K562 (cell line): Measurements from ENCODE around the gene GTPBP2. TPM values are rescaled to one million over a fixed set of nuclear protein-coding genes. Genes with fewer than 3 reads are reported as not detected.

Source experiments
- BRF1 ChIP-seq: IDR thresholded peaks from 3 replicates; pipeline ENCODE4 v1.6.1; 2011; ENCODE audit warnings: borderline replicate concordance, mild to moderate bottlenecking; ENCODE audit not compliant: insufficient read length; ENCODE audit errors: extremely low read depth
- HDAC1 ChIP-seq, 2 experiments: fragments of 450-650 bp; IDR thresholded peaks; 2 replicates each; pipeline ENCODE4 v1.6.1; 2016 to 2017; ENCODE audit warnings: inconsistent platforms in 1 of 2, mild to moderate bottlenecking in 1 of 2, moderate library complexity in 1 of 2
- MCM7 ChIP-seq, 2 experiments: fragments of 450-650 bp; IDR thresholded peaks; 2 replicates each; pipeline ENCODE4 v1.6.1; 2016 to 2018
- MTA3 ChIP-seq: fragments of 450-650 bp; formaldehyde crosslinking; IDR thresholded peaks from 2 replicates; pipeline ENCODE4 v1.6.1; 2017; ENCODE audit warnings: mild to moderate bottlenecking, borderline replicate concordance
- NEUROD1 ChIP-seq: fragments of 150-350 bp; IDR thresholded peaks from 2 replicates; pipeline ENCODE4 v1.6.1; 2014; ENCODE audit warnings: borderline replicate concordance, low read length, low read depth; ENCODE audit not compliant: partially characterized antibody
- RBM14 ChIP-seq: fragments of 200-400 bp; formaldehyde crosslinking; IDR thresholded peaks from 2 replicates; pipeline ENCODE4 v1.6.1; 2018; ENCODE audit warnings: low read depth, mild to moderate bottlenecking, low read length, moderate library complexity, borderline replicate concordance; ENCODE audit not compliant: insufficient read depth
- RCOR1 ChIP-seq, 2 experiments: IDR thresholded peaks; 2 replicates each; pipeline ENCODE4 v1.6.1; 2012; ENCODE audit warnings: low read depth in 2 of 2, low read length in 2 of 2, borderline replicate concordance in 1 of 2, improper control_type of control experiment in 1 of 2
- ZBTB7A ChIP-seq: IDR thresholded peaks from 2 replicates; pipeline ENCODE4 v1.6.1; 2011; ENCODE audit warnings: low read depth, mild to moderate bottlenecking, low read length, moderate library complexity, borderline replicate concordance; ENCODE audit not compliant: control insufficient read depth
- polyA plus RNA-seq, 8 experiments: library from polyadenylated mRNA; depleted of rRNA in 4 of 8; stranded (reverse) in 5 of 8; unstranded in 3 of 8; fragments of >200 nt; fragmentation: Nextera tagmentation in 2 of 8; fragmentation: Illumina TruSeq in 1 of 8; extraction: Ambion mirVana in 2 of 8; extraction: Trizol in 1 of 8; gene quantifications; 2 replicates each; pipeline versions ENCODE4 v1.2.1 to v1.2.3, GENCODE V29; 2011 to 2014; ENCODE audit warnings: inconsistent platforms in 1 of 8, missing spikeins in 1 of 8
- total RNA-seq, 7 experiments: library from RNA; depleted of rRNA in 6 of 7; stranded (reverse); fragments of >200 nt in 6 of 7; fragmentation: Illumina TruSeq in 2 of 7; extraction: Trizol in 2 of 7; gene quantifications; 2 replicates each; pipeline versions ENCODE4 v1.2.1 to v1.2.3, GENCODE V29; 2011 to 2021; ENCODE audit warnings: low replicate concordance in 1 of 7
- TF ChIP-seq, protein P1 (sequence below): fragments of 450-650 bp; IDR thresholded peaks from 2 replicates; pipeline ENCODE4 v1.6.1; 2017; ENCODE audit warnings: antibody characterized with exemption
- TF ChIP-seq, protein P2 (sequence below): fragments of 150-350 bp; conservative IDR thresholded peaks from 2 replicates; pipeline ENCODE4 v1.6.1; 2014; ENCODE audit warnings: low read length
- TF ChIP-seq, protein P3 (sequence below): fragments of 450-650 bp; formaldehyde crosslinking; conservative IDR thresholded peaks from 2 replicates; pipeline ENCODE4 v1.4.0; 2022; ENCODE audit warnings: mild to moderate bottlenecking, missing genetic modification characterization
- TF ChIP-seq, protein P4 (sequence below): fragments of 450-650 bp; formaldehyde crosslinking; IDR thresholded peaks from 2 replicates; pipeline ENCODE4 v1.4.0; 2022; ENCODE audit warnings: missing genetic modification characterization
- TF ChIP-seq, protein P5 (sequence below): fragments of 250-450 bp; sonication (Bioruptor Pico); IDR thresholded peaks from 2 replicates; pipeline ENCODE4 v1.9.0; 2021; ENCODE audit warnings: mild to moderate bottlenecking, inconsistent platforms

Gene GTPBP2
- total and polyA plus RNA-seq, 9 of the 15 experiments (the other 6 are each of a cell fraction or from before 2014, with no cell fraction given) = 48.4 to 196 (median 111) TPM

DNA sequence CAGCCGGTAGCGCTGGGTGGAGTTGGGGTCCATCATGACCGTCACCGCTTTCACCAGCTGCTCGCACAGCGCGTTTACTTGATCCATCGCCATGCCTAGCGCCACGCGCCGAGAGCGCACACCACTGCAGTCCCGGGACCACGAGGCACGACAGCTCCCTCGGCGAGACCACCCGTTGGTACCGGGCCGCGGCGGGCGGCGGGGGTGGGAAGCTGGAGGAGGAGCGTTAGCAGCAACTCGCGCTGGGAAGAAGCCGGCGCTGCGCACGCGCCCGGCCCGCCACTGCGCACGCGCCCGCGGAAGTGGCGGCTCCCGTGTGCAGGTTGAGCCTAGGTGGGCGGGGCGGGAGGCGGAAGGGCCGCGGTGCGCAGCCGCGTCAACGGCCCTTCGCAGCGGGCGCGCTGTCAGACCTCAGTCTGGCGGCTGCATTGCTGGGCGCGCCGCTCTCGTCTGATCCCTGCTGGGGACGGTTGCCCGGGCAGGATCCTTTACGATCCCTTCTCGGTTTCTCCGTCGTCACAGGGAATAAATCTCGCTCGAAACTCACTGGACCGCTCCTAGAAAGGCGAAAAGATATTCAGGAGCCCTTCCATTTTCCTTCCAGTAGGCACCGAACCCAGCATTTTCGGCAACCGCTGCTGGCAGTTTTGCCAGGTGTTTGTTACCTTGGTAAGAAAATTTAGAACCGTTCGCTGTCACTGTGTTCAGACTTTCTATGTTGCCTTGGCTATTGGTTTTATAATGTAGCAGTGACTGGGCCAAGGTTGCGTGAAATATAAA is 53.1 kb downstream of the GTPBP2 start, which contains the start of the genes POLH and XPO5 (continued):
- TF ChIP-seq, protein P1, sequence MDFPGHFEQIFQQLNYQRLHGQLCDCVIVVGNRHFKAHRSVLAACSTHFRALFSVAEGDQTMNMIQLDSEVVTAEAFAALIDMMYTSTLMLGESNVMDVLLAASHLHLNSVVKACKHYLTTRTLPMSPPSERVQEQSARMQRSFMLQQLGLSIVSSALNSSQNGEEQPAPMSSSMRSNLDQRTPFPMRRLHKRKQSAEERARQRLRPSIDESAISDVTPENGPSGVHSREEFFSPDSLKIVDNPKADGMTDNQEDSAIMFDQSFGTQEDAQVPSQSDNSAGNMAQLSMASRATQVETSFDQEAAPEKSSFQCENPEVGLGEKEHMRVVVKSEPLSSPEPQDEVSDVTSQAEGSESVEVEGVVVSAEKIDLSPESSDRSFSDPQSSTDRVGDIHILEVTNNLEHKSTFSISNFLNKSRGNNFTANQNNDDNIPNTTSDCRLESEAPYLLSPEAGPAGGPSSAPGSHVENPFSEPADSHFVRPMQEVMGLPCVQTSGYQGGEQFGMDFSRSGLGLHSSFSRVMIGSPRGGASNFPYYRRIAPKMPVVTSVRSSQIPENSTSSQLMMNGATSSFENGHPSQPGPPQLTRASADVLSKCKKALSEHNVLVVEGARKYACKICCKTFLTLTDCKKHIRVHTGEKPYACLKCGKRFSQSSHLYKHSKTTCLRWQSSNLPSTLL = 0 out of 2 replicates have a peak, but pooled peaks have one; percentile 21
- TF ChIP-seq, protein P2, sequence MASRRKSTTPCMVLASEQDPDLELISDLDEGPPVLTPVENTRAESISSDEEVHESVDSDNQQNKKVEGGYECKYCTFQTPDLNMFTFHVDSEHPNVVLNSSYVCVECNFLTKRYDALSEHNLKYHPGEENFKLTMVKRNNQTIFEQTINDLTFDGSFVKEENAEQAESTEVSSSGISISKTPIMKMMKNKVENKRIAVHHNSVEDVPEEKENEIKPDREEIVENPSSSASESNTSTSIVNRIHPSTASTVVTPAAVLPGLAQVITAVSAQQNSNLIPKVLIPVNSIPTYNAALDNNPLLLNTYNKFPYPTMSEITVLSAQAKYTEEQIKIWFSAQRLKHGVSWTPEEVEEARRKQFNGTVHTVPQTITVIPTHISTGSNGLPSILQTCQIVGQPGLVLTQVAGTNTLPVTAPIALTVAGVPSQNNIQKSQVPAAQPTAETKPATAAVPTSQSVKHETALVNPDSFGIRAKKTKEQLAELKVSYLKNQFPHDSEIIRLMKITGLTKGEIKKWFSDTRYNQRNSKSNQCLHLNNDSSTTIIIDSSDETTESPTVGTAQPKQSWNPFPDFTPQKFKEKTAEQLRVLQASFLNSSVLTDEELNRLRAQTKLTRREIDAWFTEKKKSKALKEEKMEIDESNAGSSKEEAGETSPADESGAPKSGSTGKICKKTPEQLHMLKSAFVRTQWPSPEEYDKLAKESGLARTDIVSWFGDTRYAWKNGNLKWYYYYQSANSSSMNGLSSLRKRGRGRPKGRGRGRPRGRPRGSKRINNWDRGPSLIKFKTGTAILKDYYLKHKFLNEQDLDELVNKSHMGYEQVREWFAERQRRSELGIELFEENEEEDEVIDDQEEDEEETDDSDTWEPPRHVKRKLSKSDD = no peak
- peak; percentile 71; the same call in 1 of the 2 replicates for TF ChIP-seq ZBTB7A
- no peak for TF ChIP-seq NEUROD1
- TF ChIP-seq RCOR1 (IDR thresholded peaks at IDR 0.05; ENCODE audit: borderline replicate concordance in 1 of 2, low read depth in 2 of 2, low read length in 2 of 2) = peak in 1 of 2 experiments; percentile 67; a peak in 1 of 4 replicates
- no peak for TF ChIP-seq MCM7 (IDR thresholded peaks at IDR 0.05)
- TF ChIP-seq, protein P3, sequence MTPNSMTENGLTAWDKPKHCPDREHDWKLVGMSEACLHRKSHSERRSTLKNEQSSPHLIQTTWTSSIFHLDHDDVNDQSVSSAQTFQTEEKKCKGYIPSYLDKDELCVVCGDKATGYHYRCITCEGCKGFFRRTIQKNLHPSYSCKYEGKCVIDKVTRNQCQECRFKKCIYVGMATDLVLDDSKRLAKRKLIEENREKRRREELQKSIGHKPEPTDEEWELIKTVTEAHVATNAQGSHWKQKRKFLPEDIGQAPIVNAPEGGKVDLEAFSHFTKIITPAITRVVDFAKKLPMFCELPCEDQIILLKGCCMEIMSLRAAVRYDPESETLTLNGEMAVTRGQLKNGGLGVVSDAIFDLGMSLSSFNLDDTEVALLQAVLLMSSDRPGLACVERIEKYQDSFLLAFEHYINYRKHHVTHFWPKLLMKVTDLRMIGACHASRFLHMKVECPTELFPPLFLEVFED (CRISPR knock-in tag) = 0 out of 2 replicates have a peak, but pooled peaks have one; percentile 10
- TF ChIP-seq, protein P4, sequence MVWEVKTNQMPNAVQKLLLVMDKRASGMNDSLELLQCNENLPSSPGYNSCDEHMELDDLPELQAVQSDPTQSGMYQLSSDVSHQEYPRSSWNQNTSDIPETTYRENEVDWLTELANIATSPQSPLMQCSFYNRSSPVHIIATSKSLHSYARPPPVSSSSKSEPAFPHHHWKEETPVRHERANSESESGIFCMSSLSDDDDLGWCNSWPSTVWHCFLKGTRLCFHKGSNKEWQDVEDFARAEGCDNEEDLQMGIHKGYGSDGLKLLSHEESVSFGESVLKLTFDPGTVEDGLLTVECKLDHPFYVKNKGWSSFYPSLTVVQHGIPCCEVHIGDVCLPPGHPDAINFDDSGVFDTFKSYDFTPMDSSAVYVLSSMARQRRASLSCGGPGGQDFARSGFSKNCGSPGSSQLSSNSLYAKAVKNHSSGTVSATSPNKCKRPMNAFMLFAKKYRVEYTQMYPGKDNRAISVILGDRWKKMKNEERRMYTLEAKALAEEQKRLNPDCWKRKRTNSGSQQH (CRISPR knock-in tag) = peak; percentile 24; the same call in 1 of the 2 replicates
- peak in 1 of 2 experiments; percentile 82; a peak in 3 of 4 replicates for TF ChIP-seq HDAC1 (IDR thresholded peaks at IDR 0.05)
- TF ChIP-seq BRF1 = no peak
- TF ChIP-seq RBM14 = 0 out of 2 replicates have a peak, but pooled peaks have one; percentile 52
- peak; percentile 90 for TF ChIP-seq MTA3
- TF ChIP-seq, protein P5, sequence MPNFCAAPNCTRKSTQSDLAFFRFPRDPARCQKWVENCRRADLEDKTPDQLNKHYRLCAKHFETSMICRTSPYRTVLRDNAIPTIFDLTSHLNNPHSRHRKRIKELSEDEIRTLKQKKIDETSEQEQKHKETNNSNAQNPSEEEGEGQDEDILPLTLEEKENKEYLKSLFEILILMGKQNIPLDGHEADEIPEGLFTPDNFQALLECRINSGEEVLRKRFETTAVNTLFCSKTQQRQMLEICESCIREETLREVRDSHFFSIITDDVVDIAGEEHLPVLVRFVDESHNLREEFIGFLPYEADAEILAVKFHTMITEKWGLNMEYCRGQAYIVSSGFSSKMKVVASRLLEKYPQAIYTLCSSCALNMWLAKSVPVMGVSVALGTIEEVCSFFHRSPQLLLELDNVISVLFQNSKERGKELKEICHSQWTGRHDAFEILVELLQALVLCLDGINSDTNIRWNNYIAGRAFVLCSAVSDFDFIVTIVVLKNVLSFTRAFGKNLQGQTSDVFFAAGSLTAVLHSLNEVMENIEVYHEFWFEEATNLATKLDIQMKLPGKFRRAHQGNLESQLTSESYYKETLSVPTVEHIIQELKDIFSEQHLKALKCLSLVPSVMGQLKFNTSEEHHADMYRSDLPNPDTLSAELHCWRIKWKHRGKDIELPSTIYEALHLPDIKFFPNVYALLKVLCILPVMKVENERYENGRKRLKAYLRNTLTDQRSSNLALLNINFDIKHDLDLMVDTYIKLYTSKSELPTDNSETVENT = peak; percentile 89
